Measurements from ENCODE around the gene PKN2.

Gene PKN2

GRCh38 chr1:88735909-88736308 is 51.8 kb downstream of the PKN2 start:
- DNase-seq = no peak

- no peak for DNase-seq
Measured at GRCh38 chr1:88736633-88737248, 52.7 kb downstream of the PKN2 start.

GRCh38 chr1:88737338-88737927 is 53.4 kb downstream of the PKN2 start:
- DNase-seq = no peak

- no peak for DNase-seq
Measured at GRCh38 chr1:88740784-88741183, 56.7 kb downstream of the PKN2 start.

- DNase-seq = no peak
Measured at GRCh38 chr1:88741413-88741812, 57.3 kb downstream of the PKN2 start.

GRCh38 chr1:88742531-88742930 is 58.5 kb downstream of the PKN2 start:
- DNase-seq = no peak

GRCh38 chr1:88744142-88744541 is 60.1 kb downstream of the PKN2 start:
- no peak for DNase-seq

GRCh38 chr1:88746916-88747315 is 62.8 kb downstream of the PKN2 start:
- no peak for DNase-seq

- no peak for DNase-seq
Measured at GRCh38 chr1:88751714-88752113, 67.6 kb downstream of the PKN2 start.

- no peak for DNase-seq
Measured at GRCh38 chr1:88753506-88753905, 69.4 kb downstream of the PKN2 start.

GRCh38 chr1:88763649-88764406 is 79.8 kb downstream of the PKN2 start:
- DNase-seq = no peak

- no peak for DNase-seq
Measured at GRCh38 chr1:88768187-88768586, 84.1 kb downstream of the PKN2 start.

- DNase-seq = no peak
Measured at GRCh38 chr1:88768816-88769215, 84.7 kb downstream of the PKN2 start.

- DNase-seq = no peak
Measured at GRCh38 chr1:88773540-88774150, 89.6 kb downstream of the PKN2 start.

GRCh38 chr1:88774151-88774556 is 90.1 kb downstream of the PKN2 start:
- no peak for DNase-seq

- DNase-seq = no peak
Measured at GRCh38 chr1:88777604-88778149, 93.6 kb downstream of the PKN2 start.

- no peak for DNase-seq
Measured at GRCh38 chr1:88779880-88780279, 95.8 kb downstream of the PKN2 start.

- no peak for DNase-seq
Measured at GRCh38 chr1:88780485-88780884, 96.4 kb downstream of the PKN2 start.

- no peak for DNase-seq
Measured at GRCh38 chr1:88783145-88783544, 99.1 kb downstream of the PKN2 start.

- no peak for DNase-seq
Measured at GRCh38 chr1:88784551-88784950, 100.5 kb downstream of the PKN2 start.

GRCh38 chr1:88787023-88787903 is 103.2 kb downstream of the PKN2 start:
- DNase-seq = no peak

- DNase-seq = no peak
Measured at GRCh38 chr1:88791192-88791591, 107.1 kb downstream of the PKN2 start.
